ENCODE measurements around the gene CLMN. TPM values are rescaled to one million over a fixed set of nuclear protein-coding genes. Genes with fewer than 3 reads are reported as not detected.

Gene CLMN
- total and polyA plus RNA-seq, 2 of the 13 experiments (the other 11 are each of a cell fraction or from before 2014, with no cell fraction given), result 15.1 to 16.7 TPM

GRCh38 chr14:95156161-95157047 lies 163.3 kb downstream of the CLMN start (continued):
- TF ChIP-seq, protein P1, sequence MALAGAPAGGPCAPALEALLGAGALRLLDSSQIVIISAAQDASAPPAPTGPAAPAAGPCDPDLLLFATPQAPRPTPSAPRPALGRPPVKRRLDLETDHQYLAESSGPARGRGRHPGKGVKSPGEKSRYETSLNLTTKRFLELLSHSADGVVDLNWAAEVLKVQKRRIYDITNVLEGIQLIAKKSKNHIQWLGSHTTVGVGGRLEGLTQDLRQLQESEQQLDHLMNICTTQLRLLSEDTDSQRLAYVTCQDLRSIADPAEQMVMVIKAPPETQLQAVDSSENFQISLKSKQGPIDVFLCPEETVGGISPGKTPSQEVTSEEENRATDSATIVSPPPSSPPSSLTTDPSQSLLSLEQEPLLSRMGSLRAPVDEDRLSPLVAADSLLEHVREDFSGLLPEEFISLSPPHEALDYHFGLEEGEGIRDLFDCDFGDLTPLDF (CRISPR knock-in tag; IDR thresholded peaks at IDR 0.05), result no peak
- TF ChIP-seq TGIF2 (CRISPR knock-in tag; IDR thresholded peaks at IDR 0.05), result peak; percentile 65; the same call in 1 of the 2 replicates
- no peak for TF ChIP-seq RXRB (CRISPR knock-in tag; IDR thresholded peaks at IDR 0.05; ENCODE audit: borderline replicate concordance)
- TF ChIP-seq IRX3 (CRISPR knock-in tag; IDR thresholded peaks at IDR 0.05; ENCODE audit: borderline replicate concordance, low read depth), result no peak
- TF ChIP-seq KLF11 (CRISPR knock-in tag; IDR thresholded peaks at IDR 0.05), result no peak
- TF ChIP-seq ZNF501 (CRISPR knock-in tag; IDR thresholded peaks at IDR 0.05), result peak; percentile 53; the same call in 1 of the 2 replicates
- no peak for TF ChIP-seq SMAD3 (CRISPR knock-in tag; IDR thresholded peaks at IDR 0.05)
- TF ChIP-seq ZNF709 (CRISPR knock-in tag; IDR thresholded peaks at IDR 0.05), result no peak
- no peak for TF ChIP-seq SP1 (IDR thresholded peaks at IDR 0.05)
- no peak for TF ChIP-seq SP1 (CRISPR knock-in tag; IDR thresholded peaks at IDR 0.05)
- TF ChIP-seq POLR2G (IDR thresholded peaks at IDR 0.05; ENCODE audit: low read depth, low read length), result no peak
- TF ChIP-seq ZNF17 (CRISPR knock-in tag; IDR thresholded peaks at IDR 0.05), result no peak
- TF ChIP-seq NCOA2 (CRISPR knock-in tag; IDR thresholded peaks at IDR 0.05), result no peak
- TF ChIP-seq FIP1L1 (IDR thresholded peaks at IDR 0.05; ENCODE audit: borderline replicate concordance, insufficient read depth, low read depth, low read length), result no peak
- TF ChIP-seq, protein P2, sequence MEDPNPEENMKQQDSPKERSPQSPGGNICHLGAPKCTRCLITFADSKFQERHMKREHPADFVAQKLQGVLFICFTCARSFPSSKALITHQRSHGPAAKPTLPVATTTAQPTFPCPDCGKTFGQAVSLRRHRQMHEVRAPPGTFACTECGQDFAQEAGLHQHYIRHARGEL (CRISPR knock-in tag; IDR thresholded peaks at IDR 0.05), result 0 out of 2 replicates have a peak, but pooled peaks have one; percentile 70
- TF ChIP-seq PHF8 (CRISPR knock-in tag; IDR thresholded peaks at IDR 0.05), result peak; percentile 52
- TF ChIP-seq ZMYM4 (CRISPR knock-in tag; IDR thresholded peaks at IDR 0.05), result peak; percentile 13; the same call in 1 of the 2 replicates
- 0 out of 2 replicates have a peak, but pooled peaks have one; percentile 27 for TF ChIP-seq ZNF205 (CRISPR knock-in tag; IDR thresholded peaks at IDR 0.05)
- TF ChIP-seq SPEN (CRISPR knock-in tag; IDR thresholded peaks at IDR 0.05; ENCODE audit: low read depth), result no peak
- TF ChIP-seq ZNF101 (CRISPR knock-in tag; IDR thresholded peaks at IDR 0.05; ENCODE audit: borderline replicate concordance, low read depth), result no peak
- peak; percentile 53; the same call in 1 of the 2 replicates for TF ChIP-seq KDM2A (CRISPR knock-in tag; IDR thresholded peaks at IDR 0.05; ENCODE audit: borderline replicate concordance, low read depth)
- TF ChIP-seq MEF2D (CRISPR knock-in tag; IDR thresholded peaks at IDR 0.05), result 0 out of 2 replicates have a peak, but pooled peaks have one; percentile 21
- TF ChIP-seq, protein P3, sequence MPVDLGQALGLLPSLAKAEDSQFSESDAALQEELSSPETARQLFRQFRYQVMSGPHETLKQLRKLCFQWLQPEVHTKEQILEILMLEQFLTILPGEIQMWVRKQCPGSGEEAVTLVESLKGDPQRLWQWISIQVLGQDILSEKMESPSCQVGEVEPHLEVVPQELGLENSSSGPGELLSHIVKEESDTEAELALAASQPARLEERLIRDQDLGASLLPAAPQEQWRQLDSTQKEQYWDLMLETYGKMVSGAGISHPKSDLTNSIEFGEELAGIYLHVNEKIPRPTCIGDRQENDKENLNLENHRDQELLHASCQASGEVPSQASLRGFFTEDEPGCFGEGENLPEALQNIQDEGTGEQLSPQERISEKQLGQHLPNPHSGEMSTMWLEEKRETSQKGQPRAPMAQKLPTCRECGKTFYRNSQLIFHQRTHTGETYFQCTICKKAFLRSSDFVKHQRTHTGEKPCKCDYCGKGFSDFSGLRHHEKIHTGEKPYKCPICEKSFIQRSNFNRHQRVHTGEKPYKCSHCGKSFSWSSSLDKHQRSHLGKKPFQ (CRISPR knock-in tag; IDR thresholded peaks at IDR 0.05; ENCODE audit: insufficient replicate concordance), result no peak
- TF ChIP-seq, protein P4, sequence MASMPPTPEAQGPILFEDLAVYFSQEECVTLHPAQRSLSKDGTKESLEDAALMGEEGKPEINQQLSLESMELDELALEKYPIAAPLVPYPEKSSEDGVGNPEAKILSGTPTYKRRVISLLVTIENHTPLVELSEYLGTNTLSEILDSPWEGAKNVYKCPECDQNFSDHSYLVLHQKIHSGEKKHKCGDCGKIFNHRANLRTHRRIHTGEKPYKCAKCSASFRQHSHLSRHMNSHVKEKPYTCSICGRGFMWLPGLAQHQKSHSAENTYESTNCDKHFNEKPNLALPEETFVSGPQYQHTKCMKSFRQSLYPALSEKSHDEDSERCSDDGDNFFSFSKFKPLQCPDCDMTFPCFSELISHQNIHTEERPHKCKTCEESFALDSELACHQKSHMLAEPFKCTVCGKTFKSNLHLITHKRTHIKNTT (CRISPR knock-in tag; IDR thresholded peaks at IDR 0.05), result no peak
- TF ChIP-seq ARNTL (CRISPR knock-in tag; IDR thresholded peaks at IDR 0.05), result no peak
- TF ChIP-seq ZNF563 (CRISPR knock-in tag; IDR thresholded peaks at IDR 0.05), result peak; percentile 42; the same call in 1 of the 2 replicates
- 0 out of 2 replicates have a peak, but pooled peaks have one; percentile 29 for TF ChIP-seq ZNF343 (CRISPR knock-in tag; IDR thresholded peaks at IDR 0.05)
- TF ChIP-seq ZNF225 (CRISPR knock-in tag; IDR thresholded peaks at IDR 0.05), result no peak

Data from HepG2 (cell line).